H1 (cell line): ENCODE results near the gene ST6GALNAC5. TPM values are rescaled to one million over a fixed set of nuclear protein-coding genes. Genes with fewer than 3 reads are reported as not detected.

Source experiments
- CTCF ChIA-PET: fragments of 300-600 bp; sonication (Branson Sonifier 250); formaldehyde crosslinking; loops from one replicate; lab custom pipeline; 2021; ENCODE audit not compliant: partially characterized antibody; lab: Charles Lee
- POLR2A ChIA-PET: fragments of 300-600 bp; sonication (Branson Sonifier 250); formaldehyde crosslinking; loops from one replicate; lab custom pipeline; 2021; ENCODE audit warnings: inconsistent platforms; ENCODE audit not compliant: partially characterized antibody; lab: Charles Lee
- DNase-seq, 2 experiments: peaks; one replicate each; pipeline versions ENCODE4 v3.0.0 to v3.0.0-alpha.2; 2010 to 2022; ENCODE audit warnings: low spot score in 2 of 2, low read depth in 1 of 2, mixed read lengths in 1 of 2
- FAIRE-seq: peaks from 2 replicates; lab custom pipeline; 2011; peaks lifted over from hg19 to GRCh38; lab: Jason Lieb, UNC
- H2AFZ ChIP-seq: 2 replicates; pipeline ENCODE4 v1.8.1; 2012; ENCODE audit warnings: low read length, inconsistent platforms
- H2AK5ac ChIP-seq: 2 replicates; pipeline ENCODE4 v1.6.1; 2013; ENCODE audit warnings: low read depth, low read length
- H2BK120ac ChIP-seq: replicated peaks from 2 replicates; pipeline ENCODE3; 2013; ENCODE audit warnings: low read depth, low read length, inconsistent platforms
- H2BK12ac ChIP-seq: 2 replicates; pipeline ENCODE4 v1.6.1; 2013; ENCODE audit warnings: low read depth, low read length
- H2BK15ac ChIP-seq: 2 replicates; pipeline ENCODE4 v1.6.1; 2013; ENCODE audit warnings: low read length
- H2BK20ac ChIP-seq: 2 replicates; pipeline ENCODE4 v1.6.1; 2013; ENCODE audit warnings: low read length
- H2BK5ac ChIP-seq: 2 replicates; pipeline ENCODE4 v1.6.1; 2013; ENCODE audit warnings: low read depth, low read length
- H3K14ac ChIP-seq: 2 replicates; pipeline ENCODE4 v1.6.1; 2013; ENCODE audit warnings: inconsistent platforms; ENCODE audit not compliant: insufficient read length
- H3K18ac ChIP-seq: 2 replicates; pipeline ENCODE4 v1.6.1; 2013; ENCODE audit warnings: low read length; ENCODE audit errors: extremely low read depth
- H3K23ac ChIP-seq: 2 replicates; pipeline ENCODE4 v1.6.1; 2013; ENCODE audit warnings: inconsistent platforms; ENCODE audit not compliant: insufficient read length
- H3K23me2 ChIP-seq: 2 replicates; pipeline ENCODE4 v1.6.1; 2013; ENCODE audit warnings: low read depth, low read length
- H3K27ac ChIP-seq: 2 replicates; pipeline ENCODE4 v1.6.1; 2011; ENCODE audit warnings: low read depth, low read length, inconsistent platforms
- H3K27me3 ChIP-seq, 4 experiments: replicated peaks in 1 of 4; 1 replicate in 1 of 4; 2 replicates in 3 of 4; pipeline versions ENCODE4 v1.6.1 to v1.8.1; 2011 to 2013; ENCODE audit warnings: low read length in 3 of 4, mild to moderate bottlenecking in 3 of 4, inconsistent platforms in 2 of 4, mixed read lengths in 2 of 4, moderate library complexity in 1 of 4; ENCODE audit not compliant: control insufficient read depth in 3 of 4, insufficient read depth in 3 of 4; ENCODE audit errors: extremely low read depth in 1 of 4
- H3K36me3 ChIP-seq, 4 experiments: 2 replicates each; pipeline versions ENCODE4 v1.6.1 to v1.8.1; 2011 to 2013; ENCODE audit warnings: mild to moderate bottlenecking in 4 of 4, low read length in 3 of 4, moderate library complexity in 2 of 4, control low read depth in 1 of 4, inconsistent platforms in 1 of 4; ENCODE audit not compliant: insufficient read depth in 4 of 4, control insufficient read depth in 2 of 4
- H3K4ac ChIP-seq: replicated peaks from 2 replicates; pipeline ENCODE3; 2013; ENCODE audit warnings: low read length, low read depth, mixed read lengths, inconsistent platforms; ENCODE audit not compliant: insufficient read length
- H3K4me1 ChIP-seq, 4 experiments: replicated peaks in 1 of 4; 1 replicate in 1 of 4; 2 replicates in 3 of 4; pipeline versions ENCODE4 v1.6.1 to v1.8.1; 2011 to 2013; ENCODE audit warnings: low read length in 3 of 4, inconsistent platforms in 2 of 4, mixed read lengths in 1 of 4; ENCODE audit not compliant: insufficient read depth in 4 of 4, control insufficient read depth in 3 of 4
- H3K4me2 ChIP-seq, 2 experiments: 2 replicates each; pipeline versions ENCODE4 v1.6.1 to v1.8.1; 2011 to 2013; ENCODE audit warnings: low read depth in 2 of 2, low read length in 2 of 2, control low read depth in 1 of 2, inconsistent platforms in 1 of 2, mild to moderate bottlenecking in 1 of 2; ENCODE audit not compliant: insufficient read depth in 1 of 2
- H3K4me3 ChIP-seq, 4 experiments: fragments of 200-600, 300-600 bp in 1 of 4; sonication (generic), shearing (Covaris generic), sonication (Bioruptor Twin) in 1 of 4; 2 replicates each; pipeline versions ENCODE4 v1.5.1 to v1.8.1; 2011 to 2016; ENCODE audit warnings: low read length in 4 of 4, low read depth in 3 of 4, control low read depth in 2 of 4, inconsistent platforms in 2 of 4, mild to moderate bottlenecking in 2 of 4, mixed read lengths in 1 of 4, moderate library complexity in 1 of 4; ENCODE audit not compliant: insufficient read depth in 2 of 4; ENCODE audit errors: extremely low read depth in 1 of 4
- H3K56ac ChIP-seq: replicated peaks from 2 replicates; pipeline ENCODE3; 2013; ENCODE audit warnings: low read depth, mild to moderate bottlenecking, mixed read lengths, low read length, inconsistent platforms; ENCODE audit not compliant: insufficient read length
- H3K79me1 ChIP-seq: 2 replicates; pipeline ENCODE4 v1.6.1; 2013; ENCODE audit warnings: low read depth, low read length, control low read depth
- H3K79me2 ChIP-seq, 2 experiments: 2 replicates each; pipeline versions ENCODE4 v1.6.1 to v1.8.1; 2012 to 2013; ENCODE audit warnings: low read length in 2 of 2, mild to moderate bottlenecking in 2 of 2, inconsistent platforms in 1 of 2; ENCODE audit not compliant: insufficient read depth in 2 of 2, control insufficient read depth in 1 of 2
- H3K9ac ChIP-seq, 4 experiments: replicated peaks in 1 of 4; 1 replicate in 1 of 4; 2 replicates in 3 of 4; pipeline versions ENCODE4 v1.6.1 to v1.8.1; 2011 to 2013; ENCODE audit warnings: low read depth in 3 of 4, low read length in 3 of 4, control low read depth in 2 of 4, mild to moderate bottlenecking in 2 of 4, moderate library complexity in 2 of 4, inconsistent platforms in 1 of 4; ENCODE audit errors: extremely low read depth in 1 of 4
- H3K9me3 ChIP-seq, 2 experiments: 2 replicates each; pipeline versions ENCODE4 v1.6.1 to v1.8.1; 2012 to 2013; ENCODE audit warnings: mild to moderate bottlenecking in 2 of 2, moderate library complexity in 2 of 2, control low read depth in 1 of 2, inconsistent platforms in 1 of 2, low read depth in 1 of 2, low read length in 1 of 2, mixed read lengths in 1 of 2; ENCODE audit not compliant: insufficient read depth in 2 of 2
- H4K20me1 ChIP-seq, 2 experiments: replicated peaks in 1 of 2; 2 replicates each; pipeline versions ENCODE3 to v1.8.1; 2011 to 2013; ENCODE audit warnings: inconsistent platforms in 2 of 2, low read length in 2 of 2, mild to moderate bottlenecking in 1 of 2; ENCODE audit not compliant: insufficient read depth in 2 of 2, control insufficient read depth in 1 of 2
- H4K5ac ChIP-seq: 2 replicates; pipeline ENCODE4 v1.6.1; 2013; ENCODE audit warnings: low read length, low read depth, mixed read lengths, inconsistent platforms; ENCODE audit not compliant: insufficient read length
- H4K8ac ChIP-seq: 2 replicates; pipeline ENCODE4 v1.8.0; 2013; ENCODE audit warnings: mild to moderate bottlenecking, moderate library complexity, low read length, inconsistent platforms; ENCODE audit not compliant: insufficient read depth; ENCODE audit errors: extremely low read depth
- H4K91ac ChIP-seq: replicated peaks from 2 replicates; pipeline ENCODE3; 2013; ENCODE audit warnings: low read length, mixed read lengths, inconsistent platforms; ENCODE audit not compliant: insufficient read length
- CREB1 ChIP-seq: IDR thresholded peaks from 2 replicates; pipeline ENCODE4 v1.6.1; 2012; ENCODE audit warnings: inconsistent platforms
- CTBP2 ChIP-seq: IDR thresholded peaks from 2 replicates; pipeline ENCODE4 v1.7.0; 2011; ENCODE audit warnings: borderline replicate concordance, mild to moderate bottlenecking, moderate library complexity, mixed read lengths, low read length; ENCODE audit not compliant: insufficient read depth, insufficient read length
- NANOG ChIP-seq: IDR thresholded peaks from 2 replicates; pipeline ENCODE4 v1.6.1; 2011; ENCODE audit warnings: low read length, low read depth, mild to moderate bottlenecking, inconsistent platforms; ENCODE audit not compliant: insufficient read depth, poor library complexity, severe bottlenecking
- POU5F1 ChIP-seq: IDR thresholded peaks from 2 replicates; pipeline ENCODE4 v1.6.1; 2011; ENCODE audit warnings: low read depth, mild to moderate bottlenecking, low read length, moderate library complexity
- RAD21 ChIP-seq, 2 experiments: IDR thresholded peaks in 1 of 2; conservative IDR thresholded peaks in 1 of 2; 2 replicates each; pipeline ENCODE4 v1.6.1; 2011; ENCODE audit warnings: low read depth in 2 of 2, low read length in 2 of 2, improper control_type of control experiment in 1 of 2, inconsistent platforms in 1 of 2, mild to moderate bottlenecking in 1 of 2, moderate library complexity in 1 of 2
- RFX5 ChIP-seq: IDR thresholded peaks from 2 replicates; pipeline ENCODE4 v1.6.1; 2011; ENCODE audit warnings: low read depth, low read length, improper control_type of control experiment, borderline replicate concordance
- SP1 ChIP-seq: IDR thresholded peaks from 2 replicates; pipeline ENCODE4 v1.6.1; 2011; ENCODE audit warnings: low read depth, low read length
- WGBS, 2 experiments: shearing (Covaris generic) in 1 of 2; methylation state at CpG; one replicate each; pipeline versions ENCODE4 v1.1.6 to v1.1.7; 2013 to 2015; ENCODE audit warnings: low lambda C conversion rate in 2 of 2, mixed read lengths in 2 of 2, inconsistent platforms in 1 of 2, low coverage in 1 of 2, missing lambda C conversion rate in 1 of 2; ENCODE audit not compliant: insufficient replicate concordance in 2 of 2, insufficient coverage in 1 of 2, insufficient read length in 1 of 2; ENCODE audit errors: extremely low coverage in 1 of 2, missing lambda C conversion rate in 1 of 2; 5-methylcytosine and 5-hydroxymethylcytosine counted together
- polyA plus RNA-seq, 7 experiments: library from polyadenylated mRNA; depleted of rRNA in 3 of 7; stranded (reverse) in 5 of 7; unstranded in 2 of 7; fragments of >200 nt in 5 of 7; fragments of 200-250 nt in 2 of 7; gene quantifications; 1 replicate in 5 of 7; 2 replicates in 1 of 7; 4 replicates in 1 of 7; pipeline versions ENCODE4 v1.2.1 to v1.2.3, GENCODE V29; 2011 to 2013; ENCODE audit warnings: missing spikeins in 2 of 7, mixed read lengths in 2 of 7
- total RNA-seq: library from RNA; stranded (reverse); fragmentation: NEBNext Ultra II Directional; extraction: Animal tissue kit (Norgen Biotek cat#: 25700); gene quantifications from 2 replicates; pipeline ENCODE4 v1.2.1, GENCODE V29; 2021

Gene ST6GALNAC5
- total and polyA plus RNA-seq, 2 of the 8 experiments (the other 6 are each of a cell fraction or from before 2014, with no cell fraction given), result 6.2 to 7.3 TPM

DNA sequence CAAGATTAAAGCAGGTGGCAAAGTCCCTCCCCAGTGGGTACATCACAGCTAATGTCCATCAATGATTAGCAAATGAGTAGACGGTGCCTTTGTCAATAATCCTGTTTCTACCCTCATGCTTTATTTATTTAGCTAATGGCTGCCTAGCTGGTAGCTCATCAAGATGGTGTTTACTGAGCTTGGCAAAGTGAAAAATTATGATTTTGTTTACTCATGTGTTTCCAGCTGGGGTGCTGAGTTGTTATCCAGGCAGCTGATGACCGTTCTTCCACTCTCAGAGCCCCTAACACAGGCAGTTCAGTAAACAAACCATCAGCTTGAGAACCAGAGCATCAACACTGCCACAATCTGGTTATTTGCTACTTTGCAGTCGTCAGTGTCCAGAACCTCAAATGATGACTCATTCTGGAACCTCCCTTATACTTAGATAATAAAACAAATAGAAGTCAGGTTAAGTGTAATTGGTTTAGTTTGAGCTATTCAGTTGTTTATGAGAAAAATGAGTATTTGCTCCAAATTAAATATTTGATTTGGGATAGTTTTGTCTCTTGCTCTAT is 163.9 kb downstream of the ST6GALNAC5 start:
- no peaks in the 10 kb centered on the region for H4K20me1 ChIP-seq
- TF ChIP-seq CTBP2, result no peak
- peak; percentile 30 to 47; a peak in 3 of 4 replicates for TF ChIP-seq RAD21 (IDR thresholded peaks at IDR 0.05 in 1 of 2, conservative IDR thresholded peaks at IDR 0.05 in 1 of 2; ENCODE audit: low read depth in 2 of 2, low read length in 2 of 2)
- no peak for TF ChIP-seq RFX5
- no peak for TF ChIP-seq POU5F1
- no peak for TF ChIP-seq SP1
- no peak for TF ChIP-seq NANOG
- TF ChIP-seq CREB1, result no peak
- DNase-seq (no peak), FAIRE-seq (no peak)
- H2BK15ac ChIP-seq, result no peak overlapping the region
- no peak overlapping the region for H2BK120ac ChIP-seq
- no peaks in the 10 kb centered on the region for H3K9me3 ChIP-seq
- no peak overlapping the region for H3K56ac ChIP-seq
- H3K23ac ChIP-seq, result no peak overlapping the region
- H4K8ac ChIP-seq, result no peak overlapping the region
- 91% methylated on average over 3 of the region's 3 CpGs; no CpG with 5 or more reads in 1 of the 2 experiments for WGBS, 2 experiments
- H3K4me2 ChIP-seq, result no peak overlapping the region
- no peak overlapping the region for H3K4ac ChIP-seq
- no peaks in the 10 kb centered on the region for H3K23me2 ChIP-seq
- no peaks in the 10 kb centered on the region for H3K79me1 ChIP-seq
- no peak overlapping the region for H3K27ac ChIP-seq
- no peak overlapping the region for H2BK20ac ChIP-seq
- no peak overlapping the region for H3K9ac ChIP-seq
- H2AK5ac ChIP-seq, result no peak overlapping the region
- H2AFZ ChIP-seq, result no peak overlapping the region
- ChIA-PET POLR2A (interaction anchor here (1.1 kb wide), 1 partner anchor 10 kb away, joined by 3 read pairs; no protein-coding TSS in a partner anchor), CTCF (interaction anchor here (0.8 to 1.1 kb wide), 2 partner anchors 12 to 30 kb away, joined by 4 read pairs; no protein-coding TSS in a partner anchor)
- no peak overlapping the region for H2BK5ac ChIP-seq
- no peaks in the 10 kb centered on the region for H3K79me2 ChIP-seq
- H3K36me3 ChIP-seq, result no peaks in the 10 kb centered on the region
- no peak overlapping the region for H2BK12ac ChIP-seq
- H3K18ac ChIP-seq, result no peak overlapping the region
- H4K5ac ChIP-seq, result no peak overlapping the region
- H4K91ac ChIP-seq, result no peak overlapping the region
- peaks cover 0 to 2% (median under 1%) of the 10 kb centered on the region in 4 experiments; a peak in 3 of 7 replicates for H3K4me1 ChIP-seq
- H3K4me3 ChIP-seq, result no peak overlapping the region
- peaks cover 0 to 1% (median 0%) of the 10 kb centered on the region in 4 experiments; a peak in 1 of 7 replicates for H3K27me3 ChIP-seq
- no peak overlapping the region for H3K14ac ChIP-seq
